DMS53 treated with DMSO at 0.1 percent for 48 hours (cell line): ENCODE data around the gene PARP4.
"Not testable (repeated sequence)": the region's sequence is repeated elsewhere in the genome, so short reads cannot be mapped to it uniquely, and the experiment has no call there.

Experiments
- DNase-seq: peaks from one replicate; lab custom pipeline; 2025; ENCODE audit not compliant: unreplicated experiment; lab: John Stamatoyannopoulos, UW

Gene PARP4

GRCh38 chr13:24506283-24506682 is 6.3 kb downstream of the PARP4 start:
- not testable (repeated sequence) for DNase-seq

- DNase-seq, result no peak
Observed at GRCh38 chr13:24505756-24506155, 6.8 kb downstream of the PARP4 start.

- no peak for DNase-seq
Observed at GRCh38 chr13:24505256-24505655, 7.3 kb downstream of the PARP4 start.

- DNase-seq, result no peak
Observed at GRCh38 chr13:24503379-24503696, 9.2 kb downstream of the PARP4 start.

GRCh38 chr13:24502533-24503378 is 9.8 kb downstream of the PARP4 start:
- DNase-seq, result no peak

- DNase-seq, result no peak
Observed at GRCh38 chr13:24500977-24501376, 11.6 kb downstream of the PARP4 start.

GRCh38 chr13:24497742-24498141 is 14.8 kb downstream of the PARP4 start:
- DNase-seq, result no peak

GRCh38 chr13:24496295-24496694 is 16.3 kb downstream of the PARP4 start:
- not testable (repeated sequence) for DNase-seq

- DNase-seq, result no peak
Observed at GRCh38 chr13:24495151-24495729, 17.3 kb downstream of the PARP4 start.

- DNase-seq, result no peak
Observed at GRCh38 chr13:24493356-24493755, 19.2 kb downstream of the PARP4 start.

- DNase-seq, result no peak
Observed at GRCh38 chr13:24491845-24492244, 20.7 kb downstream of the PARP4 start.

- DNase-seq, result no peak
Observed at GRCh38 chr13:24489721-24490120, 22.9 kb downstream of the PARP4 start.

GRCh38 chr13:24488092-24488491 is 24.5 kb downstream of the PARP4 start:
- not testable (repeated sequence) for DNase-seq

GRCh38 chr13:24486017-24486657 is 26.4 kb downstream of the PARP4 start:
- DNase-seq, result not testable (repeated sequence)

- DNase-seq, result no peak
Observed at GRCh38 chr13:24473686-24474085, 38.9 kb downstream of the PARP4 start.

GRCh38 chr13:24472129-24472528 is 40.4 kb downstream of the PARP4 start:
- not testable (repeated sequence) for DNase-seq

GRCh38 chr13:24463078-24463477 is 49.5 kb downstream of the PARP4 start:
- DNase-seq, result no peak

GRCh38 chr13:24460256-24460655 is 52.3 kb downstream of the PARP4 start:
- DNase-seq, result no peak

GRCh38 chr13:24459726-24460125 is 52.9 kb downstream of the PARP4 start:
- no peak for DNase-seq

GRCh38 chr13:24459234-24459633 is 53.3 kb downstream of the PARP4 start:
- no peak for DNase-seq

- DNase-seq, result no peak
Observed at GRCh38 chr13:24458736-24459135, 53.8 kb downstream of the PARP4 start.

- no peak for DNase-seq
Observed at GRCh38 chr13:24456396-24456795, 56.2 kb downstream of the PARP4 start.
